Measurements from ENCODE around the gene C1QTNF8.

Gene C1QTNF8

DNA sequence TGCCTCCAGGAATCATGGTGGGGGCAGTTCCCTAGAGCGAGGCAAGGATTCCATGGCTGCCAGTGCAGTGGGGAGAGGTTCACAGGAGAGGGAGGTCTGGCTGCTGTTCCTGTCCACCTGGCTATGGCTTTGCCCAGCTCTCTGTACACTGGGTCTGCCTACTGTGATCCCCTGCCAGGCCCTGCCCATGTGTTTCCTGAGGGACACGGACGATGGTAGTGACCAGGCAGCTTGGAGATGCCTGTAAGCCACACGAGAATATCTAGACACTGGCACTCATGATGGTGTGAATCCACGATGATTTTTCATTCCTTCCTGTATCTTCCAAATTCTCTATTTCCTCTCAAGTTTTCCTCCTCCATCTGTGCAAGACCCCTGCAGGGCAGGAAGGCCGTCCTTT lies 11.1 kb downstream of the C1QTNF8 start:
- Histone ChIP-seq H2AFZ (ENCODE audit: low read length) (no peak overlapping the region), H2BK15ac (ENCODE audit: low read length) (no peak overlapping the region), H3K4ac (ENCODE audit: low read length) (no peak overlapping the region), H3K79me1 (ENCODE audit: low read depth, low read length) (peaks cover 2% of the 10 kb centered on the region), H3K9me3 (replicated peaks in 1 of 2; ENCODE audit: control insufficient read depth in 2 of 2, insufficient read depth in 1 of 2, low read depth in 1 of 2, low read length in 2 of 2) (peaks cover 12 to 14% of the 10 kb centered on the region in 2 donors), H3K4me3 (ENCODE audit: low read length in 2 of 2) (peak overlapping the region in 1 of 2 donors; percentile 66), H4K8ac (ENCODE audit: low read depth, low read length) (no peak overlapping the region), H3K27me3 (ENCODE audit: control insufficient read depth in 3 of 3, insufficient read depth in 3 of 3, low read depth in 1 of 3, low read length in 3 of 3) (peaks cover 0 to 24% (median 0%) of the 10 kb centered on the region in 3 experiments), H3K27ac (replicated peaks; ENCODE audit: low read length) (no peak overlapping the region), H3K14ac (ENCODE audit: low read length) (peak overlapping the region; percentile 71), H2AK5ac (ENCODE audit: low read depth, low read length) (peak overlapping the region; percentile 84), H4K91ac (ENCODE audit: low read depth, low read length, poor library complexity) (peak overlapping the region; percentile 79), H2BK12ac (ENCODE audit: low read length) (no peak overlapping the region), H3K4me1 (ENCODE audit: control insufficient read depth in 2 of 2, insufficient read depth in 1 of 2, low read depth in 1 of 2, low read length in 2 of 2) (peaks cover 9 to 10% of the 10 kb centered on the region in 2 donors), H3K18ac (ENCODE audit: low read length) (peak overlapping the region; percentile 64), H2BK120ac (ENCODE audit: low read depth, low read length) (no peak overlapping the region), H3K36me3 (replicated peaks in 1 of 2; ENCODE audit: control insufficient read depth in 2 of 2, insufficient read depth in 2 of 2, low read length in 2 of 2) (peaks cover 0 to 2% of the 10 kb centered on the region in 2 donors), H3K23ac (ENCODE audit: low read depth, low read length, poor library complexity) (no peak overlapping the region), H3K4me2 (ENCODE audit: insufficient read depth, low read length, poor library complexity, severe bottlenecking) (no peak overlapping the region), H3K9ac (ENCODE audit: low read depth, low read length, poor library complexity) (no peak overlapping the region), H2BK5ac (ENCODE audit: low read length) (peak overlapping the region; percentile 39)
- WGBS, 2 donors (ENCODE audit: extremely low coverage in 2 of 2, insufficient read length in 2 of 2, insufficient replicate concordance in 1 of 2), result no CpG with 5 or more reads among the region's 6 CpGs
- DNase-seq (ENCODE audit: low spot score), result no peak

- Histone ChIP-seq H3K27ac (replicated peaks; ENCODE audit: low read length) (no peak overlapping the region), H3K14ac (ENCODE audit: low read length) (peak overlapping the region; percentile 21), H2BK120ac (ENCODE audit: low read depth, low read length) (no peak overlapping the region), H4K91ac (ENCODE audit: low read depth, low read length, poor library complexity) (no peak overlapping the region), H2AFZ (ENCODE audit: low read length) (peak overlapping the region; percentile 29), H3K4me1 (ENCODE audit: control insufficient read depth in 2 of 2, insufficient read depth in 1 of 2, low read depth in 1 of 2, low read length in 2 of 2) (peaks cover 9 to 10% of the 10 kb centered on the region in 2 donors), H2BK5ac (ENCODE audit: low read length) (peak overlapping the region; percentile 82), H2AK5ac (ENCODE audit: low read depth, low read length) (peak overlapping the region; percentile 92), H3K4ac (ENCODE audit: low read length) (no peak overlapping the region), H3K79me1 (ENCODE audit: low read depth, low read length) (peaks cover 5% of the 10 kb centered on the region), H4K8ac (ENCODE audit: low read depth, low read length) (no peak overlapping the region), H3K27me3 (ENCODE audit: control insufficient read depth in 3 of 3, insufficient read depth in 3 of 3, low read depth in 1 of 3, low read length in 3 of 3) (peaks cover 0 to 36% (median 0%) of the 10 kb centered on the region in 3 experiments), H3K9me3 (replicated peaks in 1 of 2; ENCODE audit: control insufficient read depth in 2 of 2, insufficient read depth in 1 of 2, low read depth in 1 of 2, low read length in 2 of 2) (peaks cover 12 to 14% of the 10 kb centered on the region in 2 donors), H3K18ac (ENCODE audit: low read length) (peak overlapping the region; percentile 64), H2BK15ac (ENCODE audit: low read length) (peak overlapping the region; percentile 81), H3K9ac (ENCODE audit: low read depth, low read length, poor library complexity) (no peak overlapping the region), H3K4me3 (ENCODE audit: low read length in 2 of 2) (no peak overlapping the region), H3K23ac (ENCODE audit: low read depth, low read length, poor library complexity) (peak overlapping the region; percentile 55), H3K4me2 (ENCODE audit: insufficient read depth, low read length, poor library complexity, severe bottlenecking) (no peak overlapping the region), H2BK12ac (ENCODE audit: low read length) (peak overlapping the region; percentile 22), H3K36me3 (replicated peaks in 1 of 2; ENCODE audit: control insufficient read depth in 2 of 2, insufficient read depth in 2 of 2, low read length in 2 of 2) (peaks cover 0 to 2% of the 10 kb centered on the region in 2 donors)
- no CpG with 5 or more reads among the region's 34 CpGs for WGBS, 2 donors (ENCODE audit: extremely low coverage in 2 of 2, insufficient read length in 2 of 2, insufficient replicate concordance in 1 of 2)
- no peak for DNase-seq (ENCODE audit: low spot score)
Measured at GRCh38 chr16:1082952-1083675, 12.9 kb downstream of the C1QTNF8 start.

- H3K4me3 ChIP-seq (ENCODE audit: low read length in 2 of 2), result no peak overlapping the region
- no CpG with 5 or more reads among the region's 21 CpGs for WGBS, 2 donors (ENCODE audit: extremely low coverage in 2 of 2, insufficient read length in 2 of 2, insufficient replicate concordance in 1 of 2)
- peaks cover 12 to 14% of the 10 kb centered on the region in 2 donors for H3K9me3 ChIP-seq (replicated peaks in 1 of 2; ENCODE audit: control insufficient read depth in 2 of 2, insufficient read depth in 1 of 2, low read depth in 1 of 2, low read length in 2 of 2)
- H2BK12ac ChIP-seq (ENCODE audit: low read length), result no peak overlapping the region
- no peak overlapping the region for H4K91ac ChIP-seq (ENCODE audit: low read depth, low read length, poor library complexity)
- H2AK5ac ChIP-seq (ENCODE audit: low read depth, low read length), result peak overlapping the region; percentile 92
- no peak for DNase-seq (ENCODE audit: low spot score)
- H3K18ac ChIP-seq (ENCODE audit: low read length), result peak overlapping the region; percentile 65
- peak overlapping the region; percentile 29 for H2AFZ ChIP-seq (ENCODE audit: low read length)
- peaks cover 9 to 10% of the 10 kb centered on the region in 2 donors for H3K4me1 ChIP-seq (ENCODE audit: control insufficient read depth in 2 of 2, insufficient read depth in 1 of 2, low read depth in 1 of 2, low read length in 2 of 2)
- H3K27ac ChIP-seq (replicated peaks; ENCODE audit: low read length), result no peak overlapping the region
- no peak overlapping the region for H3K4me2 ChIP-seq (ENCODE audit: insufficient read depth, low read length, poor library complexity, severe bottlenecking)
- peaks cover 5% of the 10 kb centered on the region for H3K79me1 ChIP-seq (ENCODE audit: low read depth, low read length)
- peaks cover 0 to 36% (median 0%) of the 10 kb centered on the region in 3 experiments for H3K27me3 ChIP-seq (ENCODE audit: control insufficient read depth in 3 of 3, insufficient read depth in 3 of 3, low read depth in 1 of 3, low read length in 3 of 3)
- peak overlapping the region; percentile 90 for H3K14ac ChIP-seq (ENCODE audit: low read length)
- peak overlapping the region; percentile 81 for H2BK15ac ChIP-seq (ENCODE audit: low read length)
- H2BK120ac ChIP-seq (ENCODE audit: low read depth, low read length), result no peak overlapping the region
- H2BK5ac ChIP-seq (ENCODE audit: low read length), result peak overlapping the region; percentile 82
- peaks cover 0 to 2% of the 10 kb centered on the region in 2 donors for H3K36me3 ChIP-seq (replicated peaks in 1 of 2; ENCODE audit: control insufficient read depth in 2 of 2, insufficient read depth in 2 of 2, low read length in 2 of 2)
- peak overlapping the region; percentile 82 for H4K8ac ChIP-seq (ENCODE audit: low read depth, low read length)
- no peak overlapping the region for H3K23ac ChIP-seq (ENCODE audit: low read depth, low read length, poor library complexity)
- H3K4ac ChIP-seq (ENCODE audit: low read length), result no peak overlapping the region
- H3K9ac ChIP-seq (ENCODE audit: low read depth, low read length, poor library complexity), result peak overlapping the region; percentile 78
Measured at GRCh38 chr16:1082266-1082951, 13.6 kb downstream of the C1QTNF8 start.

DNA sequence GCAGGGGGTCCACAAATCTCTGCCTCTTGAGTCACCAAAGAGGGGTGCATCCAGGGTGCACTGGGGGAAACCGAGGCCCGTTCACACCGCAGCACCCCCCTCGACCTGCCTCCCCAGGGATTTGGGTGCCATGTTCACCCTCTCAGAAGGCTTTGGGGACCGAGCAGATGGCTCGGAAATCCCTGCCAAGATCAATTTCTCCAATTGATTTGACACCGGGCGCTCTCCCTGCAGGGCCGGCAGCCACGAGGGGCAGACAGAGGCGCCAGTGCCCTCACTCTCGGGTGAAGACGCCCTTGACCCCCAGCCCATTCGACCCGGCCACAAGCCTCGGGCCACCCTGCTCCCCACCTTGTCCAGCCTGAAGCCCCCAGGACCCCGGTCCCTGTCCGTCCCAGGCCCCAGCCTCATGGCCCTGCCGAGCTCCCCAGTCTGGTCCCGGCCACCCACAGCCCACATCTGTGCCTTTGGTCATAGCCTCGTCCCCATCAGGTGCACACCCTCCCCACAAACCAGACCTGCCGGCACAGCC lies 14.2 kb downstream of the C1QTNF8 start:
- Histone ChIP-seq H3K4me1 (ENCODE audit: control insufficient read depth in 2 of 2, insufficient read depth in 1 of 2, low read depth in 1 of 2, low read length in 2 of 2) (peaks cover 9 to 10% of the 10 kb centered on the region in 2 donors), H2AFZ (ENCODE audit: low read length) (no peak overlapping the region), H3K9ac (ENCODE audit: low read depth, low read length, poor library complexity) (peak overlapping the region; percentile 78), H2BK120ac (ENCODE audit: low read depth, low read length) (no peak overlapping the region), H3K14ac (ENCODE audit: low read length) (peak overlapping the region; percentile 90), H3K9me3 (replicated peaks in 1 of 2; ENCODE audit: control insufficient read depth in 2 of 2, insufficient read depth in 1 of 2, low read depth in 1 of 2, low read length in 2 of 2) (peaks cover 12 to 14% of the 10 kb centered on the region in 2 donors), H2BK15ac (ENCODE audit: low read length) (peak overlapping the region; percentile 81), H4K8ac (ENCODE audit: low read depth, low read length) (no peak overlapping the region), H3K27ac (replicated peaks; ENCODE audit: low read length) (no peak overlapping the region), H3K79me1 (ENCODE audit: low read depth, low read length) (peaks cover 5% of the 10 kb centered on the region), H3K36me3 (replicated peaks in 1 of 2; ENCODE audit: control insufficient read depth in 2 of 2, insufficient read depth in 2 of 2, low read length in 2 of 2) (peaks cover 0 to 2% of the 10 kb centered on the region in 2 donors), H2AK5ac (ENCODE audit: low read depth, low read length) (peak overlapping the region; percentile 97), H2BK12ac (ENCODE audit: low read length) (no peak overlapping the region), H3K18ac (ENCODE audit: low read length) (peak overlapping the region; percentile 65), H3K27me3 (ENCODE audit: control insufficient read depth in 3 of 3, insufficient read depth in 3 of 3, low read depth in 1 of 3, low read length in 3 of 3) (peaks cover 0 to 36% (median 0%) of the 10 kb centered on the region in 3 experiments), H3K4ac (ENCODE audit: low read length) (no peak overlapping the region), H4K91ac (ENCODE audit: low read depth, low read length, poor library complexity) (no peak overlapping the region), H2BK5ac (ENCODE audit: low read length) (no peak overlapping the region), H3K23ac (ENCODE audit: low read depth, low read length, poor library complexity) (no peak overlapping the region), H3K4me3 (ENCODE audit: low read length in 2 of 2) (no peak overlapping the region), H3K4me2 (ENCODE audit: insufficient read depth, low read length, poor library complexity, severe bottlenecking) (no peak overlapping the region)
- DNase-seq (ENCODE audit: low spot score), result no peak
- no CpG with 5 or more reads among the region's 22 CpGs for WGBS, 2 donors (ENCODE audit: extremely low coverage in 2 of 2, insufficient read length in 2 of 2, insufficient replicate concordance in 1 of 2)

Measured in neuronal stem cell (in vitro differentiated cells).